Measurements from ENCODE around the gene EXD3.
"Not testable (repeated sequence)": the region's sequence is repeated elsewhere in the genome, so short reads cannot be mapped to it uniquely, and the experiment has no call there.

EXD3 gene

DNA sequence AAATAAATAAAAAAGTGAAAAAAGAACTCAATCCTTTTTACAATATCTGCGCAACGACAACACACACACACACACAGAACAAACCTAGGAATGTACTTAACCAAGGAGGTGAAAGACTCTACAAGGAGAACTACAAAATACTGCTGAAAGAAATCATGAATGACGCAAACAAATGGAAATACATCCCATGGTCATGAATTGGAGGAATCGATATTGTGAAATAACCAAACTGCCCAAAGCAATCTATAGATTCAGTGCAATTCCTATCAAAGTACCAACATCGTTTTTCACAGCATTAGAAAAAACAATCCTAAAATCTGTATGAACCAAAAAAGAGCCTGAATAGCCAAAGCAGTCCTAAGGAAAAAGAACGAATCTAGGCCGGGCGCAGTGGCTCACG, 91.0 kb downstream of the EXD3 start:
- Mint-ChIP-seq H3K9me3 (peaks cover 60% of the 10 kb centered on the region), H3K27me3 (ENCODE audit: low read depth, poor library complexity) (peaks cover 29% of the 10 kb centered on the region), H3K36me3 (ENCODE audit: low read depth) (peaks cover 9% of the 10 kb centered on the region), H3K27ac (no peak overlapping the region), H3K4me3 (no peak overlapping the region), H3K4me1 (no peaks in the 10 kb centered on the region)
- DNase-seq: no peak
- TF ChIP-seq, protein P1, sequence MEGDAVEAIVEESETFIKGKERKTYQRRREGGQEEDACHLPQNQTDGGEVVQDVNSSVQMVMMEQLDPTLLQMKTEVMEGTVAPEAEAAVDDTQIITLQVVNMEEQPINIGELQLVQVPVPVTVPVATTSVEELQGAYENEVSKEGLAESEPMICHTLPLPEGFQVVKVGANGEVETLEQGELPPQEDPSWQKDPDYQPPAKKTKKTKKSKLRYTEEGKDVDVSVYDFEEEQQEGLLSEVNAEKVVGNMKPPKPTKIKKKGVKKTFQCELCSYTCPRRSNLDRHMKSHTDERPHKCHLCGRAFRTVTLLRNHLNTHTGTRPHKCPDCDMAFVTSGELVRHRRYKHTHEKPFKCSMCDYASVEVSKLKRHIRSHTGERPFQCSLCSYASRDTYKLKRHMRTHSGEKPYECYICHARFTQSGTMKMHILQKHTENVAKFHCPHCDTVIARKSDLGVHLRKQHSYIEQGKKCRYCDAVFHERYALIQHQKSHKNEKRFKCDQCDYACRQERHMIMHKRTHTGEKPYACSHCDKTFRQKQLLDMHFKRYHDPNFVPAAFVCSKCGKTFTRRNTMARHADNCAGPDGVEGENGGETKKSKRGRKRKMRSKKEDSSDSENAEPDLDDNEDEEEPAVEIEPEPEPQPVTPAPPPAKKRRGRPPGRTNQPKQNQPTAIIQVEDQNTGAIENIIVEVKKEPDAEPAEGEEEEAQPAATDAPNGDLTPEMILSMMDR (IDR thresholded peaks at IDR 0.05): no peak

DNA sequence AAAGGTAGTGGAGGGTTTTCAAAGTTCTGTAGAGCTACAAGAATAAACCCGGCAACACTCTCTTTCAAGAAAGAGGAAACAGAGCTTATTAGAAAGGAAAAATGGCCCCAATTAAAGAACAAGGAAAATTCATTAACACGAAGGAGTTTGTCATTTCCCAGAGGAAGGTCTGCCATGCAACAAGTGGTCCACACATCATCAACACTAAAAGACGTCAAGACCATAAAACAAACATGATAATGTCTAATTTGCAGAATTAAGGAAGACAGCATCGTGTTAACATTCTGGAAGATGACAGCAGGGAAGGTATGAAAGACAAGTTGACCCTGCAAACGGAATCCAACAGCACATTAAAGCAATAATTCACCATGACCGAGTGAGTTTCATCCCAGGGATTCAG, 92.3 kb downstream of the EXD3 start:
- no peak for DNase-seq
- Mint-ChIP-seq H3K27ac (no peak overlapping the region), H3K9me3 (peaks cover 48% of the 10 kb centered on the region), H3K4me1 (peaks cover 3% of the 10 kb centered on the region), H3K36me3 (ENCODE audit: low read depth) (peaks cover 4% of the 10 kb centered on the region), H3K27me3 (ENCODE audit: low read depth, poor library complexity) (peaks cover 27% of the 10 kb centered on the region), H3K4me3 (no peak overlapping the region)
- TF ChIP-seq, protein P1 (IDR thresholded peaks at IDR 0.05): no peak

DNA sequence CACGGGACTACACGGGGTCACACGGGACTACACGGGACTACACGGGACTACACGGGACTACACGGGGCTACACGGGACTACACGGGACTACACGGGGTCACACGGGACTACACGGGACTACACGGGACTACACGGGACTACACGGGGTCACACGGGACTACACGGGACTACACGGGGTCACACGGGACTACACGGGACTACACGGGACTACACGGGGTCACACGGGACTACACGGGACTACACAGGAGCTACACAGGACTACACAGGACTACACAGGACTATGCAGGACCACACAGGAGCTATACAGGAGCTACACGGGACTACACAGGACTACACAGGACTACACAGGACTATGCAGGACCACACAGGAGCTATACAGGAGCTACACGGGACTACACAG, 93.4 kb downstream of the EXD3 start:
- not testable (repeated sequence) for H3K27ac Mint-ChIP-seq; H3K4me1 Mint-ChIP-seq; H3K4me3 Mint-ChIP-seq; DNase-seq; H3K36me3 Mint-ChIP-seq (ENCODE audit: low read depth)
- peaks cover 39% of the 10 kb centered on the region for H3K9me3 Mint-ChIP-seq
- H3K27me3 Mint-ChIP-seq (ENCODE audit: low read depth, poor library complexity): peaks cover 28% of the 10 kb centered on the region

DNA sequence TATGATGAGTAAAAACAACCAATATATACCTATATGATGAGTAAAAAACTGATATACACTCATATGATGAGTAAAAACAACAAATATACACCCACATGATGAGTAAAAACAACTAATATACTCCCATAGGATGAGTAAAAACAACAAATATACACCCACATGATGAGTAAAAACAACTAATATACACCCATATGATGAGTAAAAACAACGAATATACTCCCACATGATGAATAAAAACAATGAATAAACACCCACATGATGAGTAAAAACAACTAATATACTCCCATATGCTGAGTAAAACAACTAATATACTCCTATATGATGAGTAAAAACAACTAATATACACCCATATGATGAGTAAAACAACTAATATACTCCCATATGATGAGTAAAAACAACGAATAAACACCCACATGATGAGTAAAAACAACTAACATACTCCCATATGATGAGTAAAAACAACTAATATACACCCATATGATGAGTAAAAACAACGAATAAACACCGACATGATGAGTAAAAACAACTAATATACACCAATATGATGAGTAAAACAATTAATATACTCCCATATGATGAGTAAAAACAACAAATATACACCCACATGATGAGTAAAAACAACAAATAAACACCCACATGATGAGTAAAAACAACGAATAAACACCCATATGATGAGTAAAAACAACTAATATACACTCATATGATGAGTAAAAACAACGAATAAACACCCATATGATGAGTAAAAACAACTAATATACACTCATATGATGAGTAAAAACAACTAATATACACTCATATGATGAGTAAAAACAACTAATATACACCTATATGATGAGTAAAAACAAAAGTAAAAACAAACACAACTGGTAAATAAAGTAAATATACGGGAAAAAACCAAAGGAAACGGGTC, 95.1 kb downstream of the EXD3 start:
- Mint-ChIP-seq H3K9me3 (peaks cover 36% of the 10 kb centered on the region), H3K27me3 (ENCODE audit: low read depth, poor library complexity) (peaks cover 20% of the 10 kb centered on the region)
- DNase-seq; H3K4me1 Mint-ChIP-seq; H3K4me3 Mint-ChIP-seq; H3K27ac Mint-ChIP-seq; H3K36me3 Mint-ChIP-seq (ENCODE audit: low read depth): not testable (repeated sequence)

DNA sequence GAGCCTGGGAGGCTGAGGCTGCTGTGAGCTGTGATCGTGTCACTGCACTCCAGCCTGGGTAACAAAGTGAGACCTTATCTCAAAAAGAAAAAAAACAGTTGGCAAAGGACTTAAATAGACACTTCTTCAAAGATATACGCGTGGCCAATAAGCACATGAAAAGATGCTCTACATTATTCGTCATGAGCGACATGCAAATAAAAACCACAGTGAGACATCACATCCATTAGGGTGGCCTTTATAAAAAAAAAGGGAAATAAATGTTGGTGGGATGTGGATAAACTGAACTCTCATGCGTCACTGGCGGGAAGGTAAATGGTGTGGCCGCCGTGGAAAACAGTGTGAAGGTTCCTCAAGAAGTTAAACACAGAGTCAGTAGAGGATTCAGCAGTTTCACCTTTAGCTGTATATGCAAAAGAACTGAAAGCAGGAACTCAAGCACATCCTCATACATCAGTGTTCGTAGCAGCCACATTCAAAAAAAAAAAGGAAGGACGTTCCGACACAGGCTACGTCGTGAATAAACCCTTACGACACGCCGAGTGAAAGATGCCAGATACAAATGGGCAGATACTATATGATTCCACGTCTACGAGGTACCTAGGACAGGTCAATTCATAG, 96.4 kb downstream of the EXD3 start:
- no peak for DNase-seq
- Mint-ChIP-seq H3K27ac (no peak overlapping the region), H3K9me3 (peaks cover 34% of the 10 kb centered on the region), H3K36me3 (ENCODE audit: low read depth) (no peaks in the 10 kb centered on the region), H3K27me3 (ENCODE audit: low read depth, poor library complexity) (peaks cover 17% of the 10 kb centered on the region), H3K4me3 (no peak overlapping the region), H3K4me1 (peaks cover 4% of the 10 kb centered on the region)
- TF ChIP-seq, protein P1 (IDR thresholded peaks at IDR 0.05): no peak

DNA sequence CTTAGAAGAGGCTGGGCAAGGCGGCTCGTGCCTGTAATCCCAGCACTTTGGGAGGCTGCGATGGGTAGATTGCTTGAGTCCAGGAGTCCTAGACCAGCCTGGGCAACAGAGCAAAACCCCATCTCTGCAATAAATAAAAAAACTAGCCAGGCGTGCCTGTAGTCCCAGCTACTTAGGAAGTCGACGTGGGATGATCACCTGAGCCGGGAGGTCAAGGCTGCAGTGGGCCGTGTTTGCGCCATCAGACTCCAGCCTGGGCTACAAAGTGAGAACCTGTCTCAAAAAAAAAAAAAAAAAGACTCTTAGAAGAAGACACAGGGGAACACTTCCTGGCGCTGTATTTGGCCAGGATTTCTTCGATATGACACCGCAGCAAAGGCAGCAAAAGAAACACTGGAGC, 97.2 kb downstream of the EXD3 start:
- Mint-ChIP-seq H3K4me1 (peaks cover 4% of the 10 kb centered on the region), H3K9me3 (peaks cover 29% of the 10 kb centered on the region), H3K4me3 (no peak overlapping the region), H3K27me3 (ENCODE audit: low read depth, poor library complexity) (peaks cover 17% of the 10 kb centered on the region), H3K27ac (no peak overlapping the region), H3K36me3 (ENCODE audit: low read depth) (no peaks in the 10 kb centered on the region)
- TF ChIP-seq, protein P1 (IDR thresholded peaks at IDR 0.05): no peak
- no peak for DNase-seq
